ENCODE measurements around the gene CCDC142. TPM values are rescaled to one million over a fixed set of nuclear protein-coding genes. Genes with fewer than 3 reads are reported as not detected.

Gene CCDC142
- total RNA-seq, 1 donor from 2014 or later = 8.0 TPM

DNA sequence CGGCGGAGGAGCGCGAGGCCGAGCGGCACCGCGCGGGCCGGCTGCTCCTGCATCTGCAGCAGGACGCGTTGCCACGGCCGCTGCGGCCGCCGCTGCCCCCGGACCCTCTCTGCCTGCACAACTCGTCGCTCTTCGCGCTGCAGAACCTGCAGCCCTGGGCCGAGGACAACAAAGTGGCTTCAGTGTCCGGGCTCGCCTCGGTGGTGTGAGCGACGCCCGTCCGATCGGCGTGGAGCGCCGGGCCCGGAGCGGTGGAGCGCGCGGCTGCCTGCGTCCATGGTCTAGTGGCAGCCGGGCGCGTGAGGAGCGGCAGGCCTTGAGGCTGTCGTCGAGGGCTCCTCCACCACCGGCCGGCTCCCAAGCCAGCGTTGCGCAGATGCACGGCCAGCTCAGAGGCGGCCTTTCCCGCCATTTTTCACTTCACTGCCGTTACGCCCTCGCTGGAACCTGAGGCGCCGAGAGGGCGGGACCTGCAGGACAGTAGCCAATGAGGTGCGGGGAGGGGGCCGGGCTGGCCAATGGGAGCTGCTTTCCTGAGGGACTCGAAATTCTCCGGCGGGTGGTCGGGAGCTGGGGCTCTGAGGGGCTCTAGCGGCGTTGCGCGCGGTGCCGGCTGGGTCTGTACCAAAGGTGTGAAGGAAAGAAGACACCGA, 33.3 kb upstream of the CCDC142 start:
- DNase-seq (ENCODE audit: low spot score) = peak; percentile 87
- intact Hi-C loops (cut with DNase I) = no loop called here

GRCh38 chr2:74515271-74515980, 32.6 kb upstream of the CCDC142 start:
- no peak for DNase-seq (ENCODE audit: low spot score)
- intact Hi-C loops (cut with DNase I) = no loop called here

DNA sequence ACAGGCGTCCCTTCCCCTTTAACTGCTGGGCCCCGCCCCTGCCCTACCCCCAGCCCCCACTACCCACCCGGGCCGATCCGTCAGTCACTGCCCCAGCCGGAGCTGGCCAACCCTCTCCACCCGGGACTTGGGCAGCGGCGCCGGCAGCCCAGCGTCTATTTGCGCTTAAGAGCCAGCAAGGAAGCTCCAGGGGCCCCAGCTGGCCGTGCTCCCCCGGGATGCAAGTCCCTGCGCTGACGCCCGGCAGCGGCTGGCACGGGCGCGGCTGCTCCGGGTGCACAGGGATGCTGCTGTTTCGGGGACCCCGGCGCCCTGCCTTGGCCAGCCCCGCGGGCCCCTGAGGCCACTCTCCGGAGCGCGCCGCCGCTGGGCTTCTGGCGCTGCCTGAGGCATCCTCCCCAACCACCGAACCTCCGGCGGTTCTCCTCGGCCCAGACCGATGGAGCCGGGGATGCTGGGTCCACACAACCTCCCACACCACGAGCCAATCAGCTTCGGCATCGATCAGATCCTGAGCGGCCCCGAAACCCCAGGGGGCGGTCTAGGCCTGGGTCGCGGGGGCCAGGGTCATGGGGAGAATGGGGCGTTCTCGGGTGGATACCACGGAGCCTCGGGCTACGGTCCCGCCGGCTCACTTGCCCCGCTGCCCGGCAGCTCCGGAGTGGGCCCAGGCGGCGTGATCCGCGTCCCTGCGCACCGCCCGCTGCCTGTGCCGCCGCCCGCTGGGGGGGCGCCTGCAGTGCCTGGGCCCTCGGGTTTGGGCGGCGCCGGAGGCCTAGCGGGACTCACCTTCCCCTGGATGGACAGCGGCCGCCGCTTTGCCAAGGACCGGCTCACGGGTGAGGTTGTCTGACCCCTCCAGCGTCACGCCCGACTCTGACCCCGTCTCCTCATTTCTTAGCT, 31.8 kb upstream of the CCDC142 start, which contains the start of gene TLX2:
TSS of gene TLX2 (plus strand) at position 83 of the 903 bp plus-strand sequence. CDS start at position 440, 357 bp downstream.
- intact Hi-C loops (cut with DNase I) = no loop called here
- no peak for DNase-seq (ENCODE audit: low spot score)

- DNase-seq (ENCODE audit: low spot score) = no peak
- intact Hi-C loops (cut with DNase I) = no loop called here
These were observed 31.0 kb upstream of the CCDC142 start for GRCh38 chr2:74513605-74514367.

DNA sequence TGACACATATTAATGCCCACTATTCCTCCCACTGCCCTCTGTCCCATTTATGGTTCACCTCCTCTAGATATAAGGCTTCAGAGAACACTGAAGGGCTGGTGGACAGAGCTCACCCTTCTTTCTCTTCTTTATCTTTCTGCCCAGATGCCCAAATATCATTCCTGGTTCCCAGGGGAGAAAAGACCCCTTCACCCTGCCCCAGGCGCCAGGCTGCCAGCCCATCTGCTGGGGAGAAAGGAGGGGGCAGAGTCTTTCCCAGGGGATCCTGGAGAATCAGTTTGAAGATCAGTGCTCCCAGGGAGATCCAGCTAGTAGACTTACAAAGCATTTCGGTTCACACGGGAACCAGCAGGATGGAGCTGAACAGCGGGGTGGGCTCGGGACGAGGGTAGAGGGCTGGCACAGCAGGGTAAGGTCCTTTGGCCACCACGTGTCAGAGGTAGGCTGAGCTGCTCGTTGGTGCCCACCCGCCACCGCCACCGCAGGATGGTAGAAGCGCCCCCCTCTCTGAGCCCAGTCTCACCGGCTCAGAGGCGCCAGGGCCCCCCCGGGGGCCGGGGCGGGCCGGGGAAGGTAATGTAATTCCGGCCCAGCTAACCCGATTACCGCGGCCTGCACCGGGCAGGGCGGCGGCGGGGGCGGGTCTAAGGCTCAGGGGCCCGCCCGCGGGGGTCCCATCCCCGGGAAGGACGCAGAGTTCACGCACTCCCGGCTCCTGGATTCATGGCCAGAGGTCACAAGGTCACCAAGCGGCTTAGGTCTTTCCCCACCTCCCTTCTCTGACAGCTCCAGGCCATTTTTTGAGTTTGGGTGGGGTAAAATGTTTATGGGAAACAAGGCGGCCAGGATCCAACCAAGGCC, 30.2 kb upstream of the CCDC142 start:
- intact Hi-C loops (cut with DNase I) = no loop called here
- no peak for DNase-seq (ENCODE audit: low spot score)

DNA sequence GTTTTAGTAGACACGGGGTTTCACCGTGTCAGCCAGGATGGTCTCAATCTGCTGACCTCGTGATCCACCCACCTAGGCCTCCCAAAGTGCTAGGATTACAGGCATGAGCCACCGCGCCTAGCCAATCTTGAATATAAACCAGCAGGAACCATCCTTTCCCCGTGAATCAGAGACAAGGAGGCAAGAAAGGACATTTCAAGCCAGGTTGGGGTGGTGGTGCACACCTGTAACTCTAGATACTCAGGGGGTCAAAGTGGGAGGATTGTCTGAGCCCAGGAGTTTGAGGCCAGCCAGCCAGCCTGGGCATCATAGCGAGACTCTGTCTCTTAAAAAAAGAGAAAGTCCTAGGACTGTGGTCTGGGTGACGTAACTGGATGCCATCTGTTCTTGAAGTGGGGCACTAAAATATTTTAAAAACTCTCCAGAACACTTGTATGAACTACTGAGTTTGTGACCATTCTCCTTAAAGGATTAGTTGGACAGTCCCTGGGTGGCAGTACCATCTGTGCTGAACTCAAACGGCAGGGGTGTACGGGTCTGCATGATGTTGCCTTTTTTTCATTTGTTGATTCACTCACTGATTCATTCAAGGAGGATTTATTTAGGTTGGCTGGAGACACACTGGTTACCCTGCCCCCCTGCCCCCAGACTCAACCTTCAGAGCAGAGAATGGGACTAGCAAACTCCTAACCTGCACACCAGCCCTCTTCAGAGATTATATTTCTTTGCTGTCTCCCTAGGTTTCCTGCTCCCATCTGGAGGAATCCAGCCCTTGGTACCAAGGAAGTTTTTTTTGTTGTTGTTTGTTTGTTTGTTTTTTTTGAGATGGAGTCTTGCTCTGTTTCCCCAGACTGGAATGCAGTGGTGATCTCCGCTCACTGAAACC, 28.5 kb upstream of the CCDC142 start:
- no peak for DNase-seq (ENCODE audit: low spot score)
- intact Hi-C loops (cut with DNase I) = no loop called here

DNA sequence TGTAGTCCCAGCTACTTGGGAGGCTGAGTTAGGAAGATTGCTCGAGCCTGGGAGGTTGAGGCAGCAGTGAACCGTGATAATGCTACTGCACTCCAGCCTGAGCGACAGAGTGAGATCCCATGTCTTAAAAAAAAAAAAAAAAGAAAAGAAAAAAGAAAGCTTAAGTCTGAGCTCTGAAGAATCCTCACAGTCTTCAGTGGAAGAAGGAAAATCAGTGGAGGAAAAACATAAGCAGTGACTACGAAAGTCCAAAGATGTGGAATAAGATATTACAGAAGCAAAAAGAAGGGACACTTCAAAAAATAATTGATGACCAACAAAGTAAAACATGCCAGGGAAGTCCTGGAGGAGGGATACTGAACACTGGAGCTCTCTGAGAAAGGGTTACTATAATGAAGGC, 27.5 kb upstream of the CCDC142 start:
- DNase-seq (ENCODE audit: low spot score) = no peak
- intact Hi-C loops (cut with DNase I) = no loop called here

- intact Hi-C loops (cut with DNase I) = loop anchor here (1.0 kb wide), 1 partner anchor 21 kb away; the partner anchor contains the start of genes AUP1 and HTRA2
- DNase-seq (ENCODE audit: low spot score) = no peak
These were observed 25.2 kb upstream of the CCDC142 start for GRCh38 chr2:74507926-74508520.

DNA sequence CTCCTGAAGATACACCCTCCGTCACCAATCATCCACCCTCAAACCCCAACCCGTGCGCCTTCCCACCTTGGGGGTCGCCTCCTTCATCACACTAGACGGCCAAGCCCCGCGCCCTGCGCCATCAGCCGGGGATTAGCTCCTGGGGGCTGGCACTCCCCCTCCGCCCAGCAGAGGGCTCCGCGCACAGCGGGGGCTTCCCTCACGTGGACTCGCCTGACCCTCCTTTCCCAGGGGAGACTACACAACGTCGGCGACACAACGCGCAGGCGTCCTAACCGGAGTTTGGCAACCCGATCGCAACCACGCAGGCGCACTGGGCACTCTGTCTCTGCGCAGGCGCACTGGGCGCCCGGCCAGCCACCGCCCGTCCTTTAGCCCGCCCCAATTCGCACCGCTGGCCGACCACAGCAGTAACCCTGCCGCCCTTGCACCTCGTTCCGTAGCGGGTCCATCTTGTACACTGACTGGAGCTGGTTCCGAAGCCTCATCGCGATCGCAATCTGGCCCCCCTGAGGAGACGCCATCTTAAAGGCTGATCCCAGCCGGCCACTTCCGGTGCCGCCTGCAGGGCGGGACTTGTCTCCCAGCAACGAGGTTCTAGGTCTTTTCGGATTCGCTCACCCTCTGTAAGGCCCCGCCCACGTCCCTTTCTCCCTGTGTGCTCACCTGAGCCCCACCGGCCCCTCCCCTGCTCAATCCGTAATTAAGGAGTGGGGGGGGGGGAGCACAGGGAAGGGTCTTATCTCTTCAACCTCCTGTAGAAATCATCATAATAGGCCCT, 24.5 kb upstream of the CCDC142 start, which contains the start of gene PCGF1:
TSS of gene PCGF1 (minus strand) at position 551 of the 781 bp plus-strand sequence. CDS start at position 524, 27 bp downstream.
- peak; percentile 99 for DNase-seq (ENCODE audit: low spot score)
- intact Hi-C loops (cut with DNase I) = loop anchor here (1.0 kb wide), 1 partner anchor 22 kb away; the partner anchor contains the start of genes AUP1 and HTRA2

- intact Hi-C loops (cut with DNase I) = no loop called here
- no peak for DNase-seq (ENCODE audit: low spot score)
These were observed 22.8 kb upstream of the CCDC142 start for GRCh38 chr2:74505448-74506246.

DNA sequence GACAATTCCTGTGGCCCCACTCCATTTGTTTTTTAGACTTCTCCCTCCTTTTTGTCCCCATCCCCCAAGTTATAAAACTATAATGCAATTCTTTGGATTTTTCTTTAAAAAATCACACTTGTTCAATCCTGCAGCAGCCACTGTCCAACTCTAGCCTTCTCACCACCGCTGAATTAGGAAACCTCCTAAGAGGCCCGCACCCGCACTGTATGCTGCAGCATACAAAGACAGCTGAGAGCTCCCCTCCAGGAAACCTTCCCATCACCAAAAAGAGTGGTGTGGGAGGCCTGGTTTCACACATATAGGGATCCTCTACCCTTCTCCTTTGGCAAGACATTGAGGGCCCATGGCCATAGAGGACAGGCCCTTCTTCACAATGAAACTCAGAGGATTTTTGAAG, 21.8 kb upstream of the CCDC142 start:
- DNase-seq (ENCODE audit: low spot score) = no peak
- intact Hi-C loops (cut with DNase I) = loop anchor here (5.0 kb wide), 1 partner anchor 83 kb away; no protein-coding TSS in a partner anchor

DNA sequence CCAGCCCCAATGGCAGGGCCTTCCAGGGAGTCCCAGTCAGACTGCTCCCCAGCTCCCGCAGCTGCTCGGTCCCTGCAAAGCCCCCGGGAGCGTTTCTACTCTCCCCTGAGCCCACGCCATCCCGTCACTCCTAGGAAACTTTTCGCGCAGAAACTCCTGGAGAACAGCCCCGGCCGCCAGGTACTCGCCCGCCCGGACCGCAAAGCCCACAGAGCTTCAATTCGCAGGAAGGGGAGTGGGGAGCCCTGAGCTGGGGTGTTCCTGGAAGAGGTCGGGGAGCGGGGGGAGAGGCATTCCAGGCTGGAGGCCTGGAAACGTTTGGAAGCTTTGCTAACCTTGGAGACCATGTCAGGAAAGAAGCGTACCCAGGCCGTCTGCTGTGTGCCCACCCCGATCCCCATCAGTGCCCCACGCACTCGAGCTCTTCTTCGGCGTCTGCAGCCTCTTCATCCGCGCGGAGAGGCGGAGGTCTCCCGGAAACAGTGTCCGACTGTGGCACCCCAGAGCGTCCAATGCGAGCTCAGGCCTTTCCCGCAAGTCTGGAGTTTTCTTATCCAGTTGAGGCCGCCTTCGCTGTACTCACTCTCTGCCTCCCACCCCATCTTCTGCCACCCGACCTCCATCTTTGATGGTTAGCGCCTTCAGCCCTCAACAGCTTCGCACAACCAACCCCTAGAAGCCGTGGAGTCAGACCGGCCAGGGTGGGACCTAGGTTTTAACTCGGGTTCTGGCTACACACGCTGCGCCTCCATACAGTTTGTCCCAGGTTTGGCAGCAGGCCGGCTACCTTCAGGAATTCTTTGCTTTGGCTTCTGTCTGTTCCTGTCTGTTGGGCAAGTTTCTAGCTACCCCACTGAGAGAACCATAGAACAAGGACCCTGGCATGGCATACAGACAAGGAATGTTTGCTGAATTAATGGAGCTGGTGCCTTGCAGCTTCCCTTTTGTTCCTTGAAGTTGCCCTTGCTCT, 21.0 kb upstream of the CCDC142 start:
- intact Hi-C loops (cut with DNase I) = loop anchor here (5.0 kb wide), 1 partner anchor 84 kb away; no protein-coding TSS in a partner anchor
- no peak for DNase-seq (ENCODE audit: low spot score)

DNA sequence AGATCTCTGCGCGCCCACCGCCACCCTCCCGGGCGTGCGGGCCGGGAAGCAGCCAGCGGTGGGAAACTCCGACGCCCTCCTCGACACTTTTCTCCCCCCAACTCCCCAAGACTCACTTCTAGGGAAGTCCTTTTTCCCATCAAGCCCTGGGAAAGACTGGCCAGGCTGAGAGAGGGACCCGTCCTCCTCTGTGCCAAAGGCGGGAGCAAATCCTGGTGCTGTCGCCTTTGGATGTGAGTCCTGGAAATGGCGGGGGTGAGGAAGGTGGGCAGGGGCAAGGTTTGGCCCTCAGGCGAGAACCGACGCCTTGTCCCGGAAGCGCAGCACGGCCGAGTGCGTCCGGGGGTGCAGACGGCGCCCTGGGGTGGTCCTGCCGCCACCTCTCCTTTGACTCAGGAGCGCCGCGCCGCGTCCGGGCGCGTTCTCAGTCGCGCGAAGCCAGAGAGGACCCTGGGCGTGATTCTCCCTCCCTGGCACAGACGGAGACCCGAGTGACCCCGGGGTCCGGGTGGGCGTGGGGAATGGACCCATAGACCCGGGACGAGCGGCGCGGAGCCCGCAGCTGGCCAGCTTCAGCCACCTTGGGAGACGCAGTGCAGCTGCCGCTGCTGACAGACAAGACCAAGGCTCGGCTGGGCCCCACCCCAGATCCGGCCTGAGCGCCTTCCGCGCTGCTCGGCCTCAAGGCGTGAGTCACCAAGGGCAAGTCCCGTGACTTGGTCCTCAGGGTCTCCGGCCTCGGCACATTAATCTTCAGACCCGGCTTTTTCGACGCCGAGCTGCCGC, 20.1 kb upstream of the CCDC142 start:
- intact Hi-C loops (cut with DNase I) = loop anchor here (5.0 kb wide), 1 partner anchor 84 kb away; no protein-coding TSS in a partner anchor
- peak; percentile 93 for DNase-seq (ENCODE audit: low spot score)
